ENCODE measurements around the gene LMOD1. TPM values are rescaled to one million over a fixed set of nuclear protein-coding genes. Genes with fewer than 3 reads are reported as not detected.
A peak's percentile ranks its signal among the peaks of the same experiment; 100 is the strongest.

LMOD1 gene
- total and polyA plus RNA-seq, 2 of the 8 experiments (the other 6 are each of a cell fraction or from before 2014, with no cell fraction given): 0.77 to 1.4 TPM

DNA sequence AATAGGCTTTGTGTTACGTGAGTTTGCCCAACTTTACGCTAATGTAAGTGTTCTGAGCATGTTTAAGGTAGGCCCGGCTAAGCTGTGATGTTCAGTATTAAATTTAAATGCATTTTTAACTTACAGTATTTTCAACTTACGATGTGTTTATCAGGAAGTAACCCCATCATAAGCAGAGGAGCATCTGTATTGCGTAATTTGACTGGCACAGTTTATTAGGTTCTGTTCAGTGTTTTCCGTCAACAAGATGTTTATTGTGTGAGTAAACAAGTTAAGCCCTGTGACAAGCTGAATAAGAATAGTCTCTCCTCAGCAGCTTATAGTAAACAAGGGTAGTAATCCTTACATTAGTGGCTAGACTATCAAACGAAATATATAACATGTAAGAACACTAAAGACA is 84.9 kb downstream of the LMOD1 start:
- Histone ChIP-seq H3K4me2 (ENCODE audit: insufficient read depth in 1 of 2, low read depth in 2 of 2, low read length in 2 of 2) (no peak overlapping the region), H2AFZ (ENCODE audit: low read length) (no peak overlapping the region), H4K91ac (replicated peaks; ENCODE audit: insufficient read length, low read length) (no peak overlapping the region), H3K56ac (replicated peaks; ENCODE audit: insufficient read length, low read depth, low read length) (no peak overlapping the region), H3K36me3 (ENCODE audit: control insufficient read depth in 2 of 4, insufficient read depth in 4 of 4, low read length in 3 of 4) (peaks cover 18 to 79% (median 48%) of the 10 kb centered on the region in 4 experiments), H2BK5ac (ENCODE audit: low read depth, low read length) (no peak overlapping the region), H3K23ac (ENCODE audit: insufficient read length) (no peak overlapping the region), H3K9ac (replicated peaks in 1 of 4; ENCODE audit: extremely low read depth in 1 of 4, low read depth in 3 of 4, low read length in 3 of 4) (no peak overlapping the region), H3K4me1 (replicated peaks in 1 of 4; ENCODE audit: control insufficient read depth in 3 of 4, insufficient read depth in 4 of 4, low read length in 3 of 4) (no peaks in the 10 kb centered on the region), H3K23me2 (ENCODE audit: low read depth, low read length) (no peaks in the 10 kb centered on the region), H3K79me1 (ENCODE audit: low read depth, low read length) (no peaks in the 10 kb centered on the region), H3K18ac (ENCODE audit: extremely low read depth, low read length) (no peak overlapping the region), H2BK120ac (replicated peaks; ENCODE audit: low read depth, low read length) (no peak overlapping the region), H4K20me1 (replicated peaks in 1 of 2; ENCODE audit: control insufficient read depth in 1 of 2, insufficient read depth in 2 of 2, low read length in 2 of 2) (no peaks in the 10 kb centered on the region), H3K27ac (ENCODE audit: low read depth, low read length) (no peak overlapping the region), H4K5ac (ENCODE audit: insufficient read length, low read depth, low read length) (no peak overlapping the region), H3K9me3 (ENCODE audit: insufficient read depth in 2 of 2, low read depth in 1 of 2, low read length in 1 of 2) (no peaks in the 10 kb centered on the region), H3K4ac (replicated peaks; ENCODE audit: insufficient read length, low read depth, low read length) (no peak overlapping the region), H3K79me2 (ENCODE audit: control insufficient read depth in 1 of 2, insufficient read depth in 2 of 2, low read length in 2 of 2) (no peaks in the 10 kb centered on the region), H3K27me3 (replicated peaks in 1 of 4; ENCODE audit: control insufficient read depth in 3 of 4, extremely low read depth in 1 of 4, insufficient read depth in 3 of 4, low read length in 3 of 4) (no peaks in the 10 kb centered on the region; a peak in 1 of 7 replicates), H4K8ac (ENCODE audit: extremely low read depth, insufficient read depth, low read length) (no peak overlapping the region), H2AK5ac (ENCODE audit: low read depth, low read length) (no peak overlapping the region), H2BK15ac (ENCODE audit: low read length) (no peak overlapping the region), H2BK20ac (ENCODE audit: low read length) (no peak overlapping the region), H3K4me3 (ENCODE audit: extremely low read depth in 1 of 4, insufficient read depth in 2 of 4, low read depth in 3 of 4, low read length in 4 of 4) (no peak overlapping the region), H2BK12ac (ENCODE audit: low read depth, low read length) (no peak overlapping the region), H3K14ac (ENCODE audit: insufficient read length) (no peak overlapping the region)
- ChIA-PET POLR2A (ENCODE audit: partially characterized antibody) (interaction anchor here (1.4 kb wide), 1 partner anchor 19 kb away, joined by 3 read pairs; no protein-coding TSS in a partner anchor), CTCF (ENCODE audit: partially characterized antibody) (interaction anchor here (0.5 to 1.2 kb wide), 4 partner anchors 20 to 226 kb away, joined by 3 read pairs; no protein-coding TSS in a partner anchor)
- FAIRE-seq (no peak), DNase-seq (ENCODE audit: low read depth in 1 of 2, low spot score in 2 of 2) (no peak)
- WGBS, 2 experiments (ENCODE audit: extremely low coverage in 1 of 2, insufficient coverage in 1 of 2, insufficient read length in 1 of 2, insufficient replicate concordance in 2 of 2, low coverage in 1 of 2, low lambda C conversion rate in 2 of 2, missing lambda C conversion rate in 1 of 2): 92% methylated on average over 7 of the region's 7 CpGs; no CpG with 5 or more reads in 1 of the 2 experiments
- TF ChIP-seq POU5F1 (IDR thresholded peaks at IDR 0.05; ENCODE audit: low read depth, low read length): no peak
- no peak for TF ChIP-seq KDM1A (IDR thresholded peaks at IDR 0.05; ENCODE audit: borderline replicate concordance, low read length)
- TF ChIP-seq BCL11A (IDR thresholded peaks at IDR 0.05; ENCODE audit: low read depth in 2 of 2, low read length in 2 of 2): no peak
- no peak for TF ChIP-seq RNF2 (IDR thresholded peaks at IDR 0.05; ENCODE audit: borderline replicate concordance, low read depth, low read length, missing control alignments, poor library complexity, severe bottlenecking)
- TF ChIP-seq TCF12 (IDR thresholded peaks at IDR 0.05; ENCODE audit: low read depth, low read length): no peak
- TF ChIP-seq CEBPB (IDR thresholded peaks at IDR 0.05; ENCODE audit: low read depth, low read length): 0 out of 2 replicates have a peak, but pooled peaks have one; percentile 38
- TF ChIP-seq EP300 (IDR thresholded peaks at IDR 0.05; ENCODE audit: borderline replicate concordance in 1 of 2, low read depth in 2 of 2, low read length in 2 of 2): no peak
